Mucosa of stomach (tissue), 1 donor: ENCODE data around the gene CPAMD8.

ENCODE experiments used
- H3K27me3 ChIP-seq: one replicate; pipeline ENCODE4 v1.7.0; 2013; ENCODE audit warnings: mild to moderate bottlenecking, low read length; ENCODE audit not compliant: control insufficient read depth, insufficient read depth
- H3K36me3 ChIP-seq: one replicate; pipeline ENCODE4 v1.7.0; 2013; ENCODE audit warnings: low read length; ENCODE audit not compliant: control insufficient read depth, insufficient read depth
- H3K4me1 ChIP-seq: one replicate; pipeline ENCODE4 v1.7.0; 2013; ENCODE audit warnings: mild to moderate bottlenecking, low read length; ENCODE audit not compliant: control insufficient read depth, insufficient read depth
- H3K4me3 ChIP-seq: one replicate; pipeline ENCODE4 v1.7.0; 2013; ENCODE audit warnings: low read length
- H3K9ac ChIP-seq: one replicate; pipeline ENCODE4 v1.7.0; 2013; ENCODE audit warnings: mild to moderate bottlenecking, low read length, moderate library complexity
- H3K9me3 ChIP-seq: one replicate; pipeline ENCODE4 v1.7.0; 2013; ENCODE audit warnings: mild to moderate bottlenecking, low read length, moderate library complexity; ENCODE audit not compliant: control insufficient read depth
- donor health status: Pancreatic carcinoma.

CPAMD8 gene

DNA sequence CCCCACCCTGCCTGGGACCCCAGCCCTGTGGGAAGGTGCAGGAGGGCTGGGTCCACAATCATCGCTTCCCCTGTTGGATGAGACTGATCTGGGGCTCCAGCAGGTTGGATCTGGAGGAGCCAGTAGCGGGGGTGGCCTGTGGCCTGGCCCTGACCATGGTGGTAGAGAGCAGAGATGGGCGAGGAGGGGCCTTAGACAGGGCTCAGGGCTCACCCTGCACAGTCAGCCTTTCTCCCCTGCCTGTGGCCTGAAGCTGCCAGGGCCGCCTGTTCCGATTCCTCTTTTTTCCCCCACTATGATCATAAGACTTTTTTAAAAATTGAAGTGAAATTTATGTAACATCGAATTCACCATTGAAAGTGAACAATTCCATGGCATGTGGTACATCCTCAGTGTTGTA is 179.2 kb downstream of the CPAMD8 start:
- Histone ChIP-seq H3K9ac (no peak overlapping the region), H3K9me3 (no peaks in the 10 kb centered on the region), H3K4me1 (peaks cover 14% of the 10 kb centered on the region), H3K27me3 (no peaks in the 10 kb centered on the region), H3K36me3 (peaks cover 12% of the 10 kb centered on the region), H3K4me3 (no peak overlapping the region)

GRCh38 chr19:16846901-16847300 is 179.7 kb downstream of the CPAMD8 start:
- Histone ChIP-seq H3K9me3 (no peaks in the 10 kb centered on the region), H3K27me3 (no peaks in the 10 kb centered on the region), H3K4me3 (no peak overlapping the region), H3K4me1 (peaks cover 14% of the 10 kb centered on the region), H3K36me3 (peaks cover 12% of the 10 kb centered on the region), H3K9ac (no peak overlapping the region)
